GM15510 (cell line): ENCODE data around the gene PRKCA.

Source experiments
- POLR2A ChIP-seq: IDR thresholded peaks from 3 replicates; pipeline ENCODE4 v1.6.1; 2011; ENCODE audit warnings: borderline replicate concordance; ENCODE audit not compliant: insufficient read length; ENCODE audit errors: extremely low read depth

Gene PRKCA

DNA sequence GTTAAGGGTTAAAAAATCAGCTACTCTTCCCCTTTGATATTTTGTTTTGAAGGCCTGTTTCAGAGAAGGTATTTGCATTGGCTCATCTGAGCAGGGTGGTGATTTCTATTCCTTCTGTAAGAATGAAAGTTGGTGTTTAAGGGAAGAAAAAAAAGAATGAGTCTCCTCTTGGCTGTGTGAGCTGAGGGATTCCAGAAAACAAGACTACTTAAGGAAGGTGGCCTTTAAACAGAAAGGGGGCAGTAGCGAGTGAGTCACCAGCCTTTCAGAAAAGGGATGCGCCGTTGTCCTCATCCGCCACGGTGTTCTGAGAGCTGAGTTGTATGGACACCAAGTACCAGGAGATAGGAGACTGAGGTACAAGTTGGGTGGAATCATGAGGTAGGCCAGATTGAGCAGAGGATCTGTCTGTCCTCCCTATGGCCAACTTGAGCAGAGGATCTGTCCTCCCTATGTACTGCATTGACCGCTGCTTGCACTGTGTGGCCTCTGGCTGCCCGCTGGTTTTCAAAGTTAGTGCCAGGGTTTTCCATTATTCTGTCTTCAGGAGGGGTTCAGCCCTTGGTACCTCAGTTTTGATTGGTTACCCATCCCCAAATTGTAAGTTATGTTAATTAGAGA is 8.2 kb downstream of the PRKCA start:
- TF ChIP-seq POLR2A, result no peak

DNA sequence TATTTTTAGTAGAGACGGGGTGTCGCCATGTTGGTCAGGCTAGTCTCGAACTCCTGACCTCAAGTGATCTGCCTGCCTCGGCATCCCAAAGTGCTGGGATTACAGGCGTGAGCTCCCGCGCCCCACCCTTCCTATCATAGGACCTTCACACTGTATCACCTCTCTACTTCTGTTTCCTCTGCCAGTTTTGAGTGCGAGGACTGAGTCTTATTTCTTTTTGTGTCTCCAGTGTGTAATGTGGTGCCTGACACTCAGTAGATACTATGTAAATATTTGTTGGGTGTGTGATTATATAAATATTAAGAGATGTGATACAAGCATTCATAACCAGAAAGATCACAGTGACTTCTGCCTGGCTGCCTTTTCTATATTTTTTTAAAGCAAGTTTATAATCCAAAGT is 10.5 kb downstream of the PRKCA start:
- no peak for TF ChIP-seq POLR2A

- TF ChIP-seq POLR2A, result no peak
Measured at GRCh38 chr17:66313325-66313724, 10.9 kb downstream of the PRKCA start.

- no peak for TF ChIP-seq POLR2A
Measured at GRCh38 chr17:66313995-66314659, 11.7 kb downstream of the PRKCA start.

DNA sequence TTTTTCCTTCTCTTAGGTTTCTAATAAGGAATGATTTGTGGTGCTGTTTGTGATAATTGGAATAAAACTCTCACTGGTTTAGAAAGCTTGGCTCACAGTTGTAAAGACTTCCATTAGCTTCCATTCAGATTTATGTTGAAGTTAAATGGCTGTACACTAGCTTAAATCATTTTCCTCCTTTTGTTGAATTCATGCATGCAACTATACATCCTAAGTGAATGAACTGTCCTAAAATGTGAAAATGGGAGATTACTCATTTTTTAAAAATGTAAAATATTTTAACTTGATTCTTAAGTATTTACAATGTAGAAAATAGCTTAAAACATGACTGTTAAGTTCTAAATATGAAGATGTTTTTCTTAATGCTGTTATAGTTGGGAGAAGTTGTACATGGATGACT is 15.2 kb downstream of the PRKCA start:
- TF ChIP-seq POLR2A, result no peak

GRCh38 chr17:66319226-66319625 is 16.8 kb downstream of the PRKCA start:
- TF ChIP-seq POLR2A, result no peak

DNA sequence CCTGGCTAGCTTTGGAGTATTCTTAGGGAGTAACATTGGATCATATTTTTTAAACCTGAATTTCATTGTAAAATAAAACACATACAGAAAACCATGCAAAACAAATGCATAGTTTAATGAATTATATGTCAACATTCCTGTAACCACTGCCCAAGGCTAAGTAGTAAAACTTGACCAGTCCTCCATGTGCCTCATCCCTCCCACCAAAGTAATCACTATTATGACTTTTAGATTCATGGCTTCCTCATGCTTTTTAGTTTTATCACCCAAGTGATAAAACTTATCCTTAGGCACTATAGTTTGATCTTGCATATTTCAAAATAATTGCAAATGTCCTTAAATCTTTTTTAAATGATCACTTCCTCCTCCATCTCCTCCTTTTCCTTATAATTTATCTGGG is 20.4 kb downstream of the PRKCA start:
- TF ChIP-seq POLR2A, result no peak

DNA sequence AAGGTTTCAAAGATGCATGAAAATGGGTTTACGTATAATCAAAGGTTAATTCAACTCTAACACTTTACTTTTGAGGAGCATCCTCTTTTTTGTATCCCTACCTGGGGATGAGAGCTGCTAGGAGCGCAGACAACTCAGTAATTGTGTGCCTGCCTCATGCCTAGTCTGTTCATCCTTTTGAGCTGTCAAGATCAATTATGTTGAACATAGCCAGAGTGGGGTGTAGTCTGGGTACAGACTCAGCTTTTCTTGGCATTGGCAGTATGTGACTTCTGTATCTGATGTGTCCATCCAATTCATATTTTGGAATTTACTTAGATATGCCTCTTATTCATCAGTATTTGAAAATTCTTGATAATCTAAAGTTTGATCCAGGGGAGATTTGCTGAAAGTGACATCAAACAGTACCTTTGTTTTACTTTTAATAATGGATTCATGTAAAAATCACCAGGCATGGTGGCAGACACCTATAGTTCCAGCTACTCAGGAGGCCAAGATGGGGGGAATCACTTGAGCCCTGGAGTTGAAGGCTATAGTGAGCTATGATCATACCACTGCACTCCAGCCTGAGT is 24.1 kb downstream of the PRKCA start:
- no peak for TF ChIP-seq POLR2A

GRCh38 chr17:66330646-66331037 is 28.2 kb downstream of the PRKCA start:
- TF ChIP-seq POLR2A, result no peak

- no peak for TF ChIP-seq POLR2A
Measured at GRCh38 chr17:66331038-66331816, 28.8 kb downstream of the PRKCA start.

GRCh38 chr17:66335797-66336196 is 33.4 kb downstream of the PRKCA start:
- no peak for TF ChIP-seq POLR2A

GRCh38 chr17:66337268-66337667 is 34.9 kb downstream of the PRKCA start:
- TF ChIP-seq POLR2A, result no peak

DNA sequence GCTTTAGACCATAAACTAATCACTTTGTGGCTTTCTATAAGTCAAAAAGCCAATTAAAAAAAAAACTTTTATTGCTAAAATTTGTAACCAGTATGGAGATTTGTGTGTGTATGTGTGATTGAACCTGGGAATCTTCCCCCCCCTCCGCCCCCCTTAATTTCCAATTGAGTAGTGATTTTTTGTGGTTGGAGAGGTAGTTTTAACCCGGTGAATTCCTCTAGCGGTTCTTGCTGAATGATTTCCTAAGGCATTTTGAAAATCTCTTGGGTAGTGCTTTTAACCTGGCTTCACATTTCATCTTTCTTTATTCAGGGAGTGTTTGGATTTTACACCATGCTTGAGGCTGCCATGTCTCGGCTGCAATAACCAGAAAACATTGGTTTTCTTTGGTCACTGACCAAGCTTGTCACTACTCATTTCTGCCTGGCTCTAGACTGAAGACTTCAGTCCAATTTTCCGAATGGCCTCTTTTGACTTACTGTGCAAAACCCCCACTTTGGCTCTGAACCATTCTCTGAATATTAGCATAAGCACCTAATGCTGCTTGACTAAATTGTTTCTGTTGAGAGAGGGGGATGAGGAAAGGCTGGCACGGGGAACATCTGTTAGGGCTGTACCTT is 35.6 kb downstream of the PRKCA start:
- TF ChIP-seq POLR2A, result no peak

GRCh38 chr17:66338937-66339336 is 36.5 kb downstream of the PRKCA start:
- no peak for TF ChIP-seq POLR2A

- no peak for TF ChIP-seq POLR2A
Measured at GRCh38 chr17:66339561-66339960, 37.1 kb downstream of the PRKCA start.
